Neutrophil (primary cell): ENCODE data around the gene SF3A2.

ENCODE experiments used
- H3K27ac ChIP-seq: fragments of 200-600 bp; sonication (generic); 2 replicates; pipeline ENCODE4 v1.5.1; 2016; ENCODE audit warnings: mild to moderate bottlenecking, moderate library complexity
- H3K27me3 ChIP-seq: fragments of 200-600 bp; sonication (generic); 2 replicates; pipeline ENCODE4 v1.6.0; 2016; ENCODE audit warnings: mild to moderate bottlenecking
- H3K36me3 ChIP-seq: fragments of 200-600 bp; sonication (generic); 2 replicates; pipeline ENCODE4 v1.5.1; 2017
- H3K4me1 ChIP-seq, 2 experiments: fragments of 200-600 bp in 1 of 2; sonication (generic) in 1 of 2; 1 replicate in 1 of 2; 2 replicates in 1 of 2; pipeline versions ENCODE4 v1.5.1 to v1.6.1; 2013 to 2016; ENCODE audit warnings: low read depth in 1 of 2, low read length in 1 of 2, mild to moderate bottlenecking in 1 of 2, moderate library complexity in 1 of 2; ENCODE audit not compliant: control insufficient read depth in 1 of 2, insufficient read depth in 1 of 2
- H3K4me3 ChIP-seq, 2 experiments: fragments of 200-600 bp in 1 of 2; sonication (generic) in 1 of 2; 1 replicate in 1 of 2; 2 replicates in 1 of 2; pipeline ENCODE4 v1.5.1; 2013 to 2016; ENCODE audit warnings: low read depth in 1 of 2, low read length in 1 of 2, mild to moderate bottlenecking in 1 of 2, moderate library complexity in 1 of 2
- H3K9me3 ChIP-seq: fragments of 200-600 bp; sonication (generic); 2 replicates; pipeline ENCODE4 v1.5.1; 2016
- TF ChIP-seq, protein P1 (sequence below): fragments of 200-600 bp; sonication (generic); IDR thresholded peaks from 2 replicates; pipeline ENCODE4 v1.5.1; 2016; ENCODE audit warnings: antibody characterized with exemption

The SF3A2 gene

DNA sequence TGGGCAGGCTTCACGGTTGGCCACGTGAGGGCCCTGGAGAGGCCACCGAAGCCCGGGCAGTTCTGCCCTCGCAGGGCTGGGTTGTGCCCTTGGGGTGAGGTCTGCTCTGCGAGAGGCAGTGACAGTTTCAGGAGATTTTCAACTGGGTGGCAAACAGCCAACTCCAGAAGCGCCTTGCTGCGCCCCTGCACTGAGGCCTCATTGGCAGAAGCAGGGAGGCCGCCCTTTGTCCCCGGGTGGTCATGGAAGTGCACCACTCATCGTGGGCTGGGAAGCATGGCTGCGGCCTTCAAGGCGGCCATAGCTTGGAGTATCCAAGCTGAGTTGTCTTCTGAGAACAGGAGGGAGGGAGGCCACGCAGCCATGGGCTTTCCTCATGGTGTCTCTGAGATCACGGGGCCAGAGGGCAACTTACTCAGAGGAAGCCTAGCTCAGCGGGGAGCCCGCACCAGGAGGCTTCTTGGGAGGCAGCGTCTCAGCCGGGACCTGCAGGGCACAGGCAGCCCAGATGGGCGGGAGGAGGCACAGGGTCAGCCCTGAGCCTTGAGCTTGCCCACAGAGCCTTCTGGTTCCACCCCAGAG is 15.3 kb upstream of the SF3A2 start:
- TF ChIP-seq, protein P1, sequence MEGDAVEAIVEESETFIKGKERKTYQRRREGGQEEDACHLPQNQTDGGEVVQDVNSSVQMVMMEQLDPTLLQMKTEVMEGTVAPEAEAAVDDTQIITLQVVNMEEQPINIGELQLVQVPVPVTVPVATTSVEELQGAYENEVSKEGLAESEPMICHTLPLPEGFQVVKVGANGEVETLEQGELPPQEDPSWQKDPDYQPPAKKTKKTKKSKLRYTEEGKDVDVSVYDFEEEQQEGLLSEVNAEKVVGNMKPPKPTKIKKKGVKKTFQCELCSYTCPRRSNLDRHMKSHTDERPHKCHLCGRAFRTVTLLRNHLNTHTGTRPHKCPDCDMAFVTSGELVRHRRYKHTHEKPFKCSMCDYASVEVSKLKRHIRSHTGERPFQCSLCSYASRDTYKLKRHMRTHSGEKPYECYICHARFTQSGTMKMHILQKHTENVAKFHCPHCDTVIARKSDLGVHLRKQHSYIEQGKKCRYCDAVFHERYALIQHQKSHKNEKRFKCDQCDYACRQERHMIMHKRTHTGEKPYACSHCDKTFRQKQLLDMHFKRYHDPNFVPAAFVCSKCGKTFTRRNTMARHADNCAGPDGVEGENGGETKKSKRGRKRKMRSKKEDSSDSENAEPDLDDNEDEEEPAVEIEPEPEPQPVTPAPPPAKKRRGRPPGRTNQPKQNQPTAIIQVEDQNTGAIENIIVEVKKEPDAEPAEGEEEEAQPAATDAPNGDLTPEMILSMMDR, result no peak
- H3K4me1 ChIP-seq, result no peaks in the 10 kb centered on the region
- no peaks in the 10 kb centered on the region for H3K9me3 ChIP-seq
- no peak overlapping the region for H3K27ac ChIP-seq
- H3K36me3 ChIP-seq, result peaks cover 93% of the 10 kb centered on the region
- no peaks in the 10 kb centered on the region for H3K27me3 ChIP-seq
- no peak overlapping the region for H3K4me3 ChIP-seq

DNA sequence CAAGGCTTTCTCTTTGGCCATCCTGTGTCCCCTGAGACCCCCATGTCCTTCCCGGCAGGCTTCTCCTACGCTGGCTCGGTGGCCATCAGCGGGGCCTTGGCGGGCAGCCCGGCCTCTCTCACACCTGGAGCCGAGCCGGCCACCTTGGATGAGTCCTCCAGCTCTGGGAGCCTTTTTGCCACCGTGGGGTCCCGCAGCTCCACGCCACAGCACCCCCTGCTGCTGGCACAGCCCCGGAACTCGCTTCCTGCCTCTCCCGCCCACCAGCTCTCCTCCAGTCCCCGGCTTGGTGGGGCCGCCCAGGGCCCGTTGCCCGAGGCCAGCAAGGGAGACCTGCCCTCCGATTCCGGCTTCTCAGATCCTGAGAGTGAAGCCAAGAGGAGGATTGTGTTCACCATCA is 14.7 kb upstream of the SF3A2 start:
- H3K4me1 ChIP-seq, result no peaks in the 10 kb centered on the region
- no peak overlapping the region for H3K4me3 ChIP-seq
- peaks cover 93% of the 10 kb centered on the region for H3K36me3 ChIP-seq
- H3K9me3 ChIP-seq, result no peaks in the 10 kb centered on the region
- no peaks in the 10 kb centered on the region for H3K27me3 ChIP-seq
- H3K27ac ChIP-seq, result no peak overlapping the region
- TF ChIP-seq, protein P1, result no peak

DNA sequence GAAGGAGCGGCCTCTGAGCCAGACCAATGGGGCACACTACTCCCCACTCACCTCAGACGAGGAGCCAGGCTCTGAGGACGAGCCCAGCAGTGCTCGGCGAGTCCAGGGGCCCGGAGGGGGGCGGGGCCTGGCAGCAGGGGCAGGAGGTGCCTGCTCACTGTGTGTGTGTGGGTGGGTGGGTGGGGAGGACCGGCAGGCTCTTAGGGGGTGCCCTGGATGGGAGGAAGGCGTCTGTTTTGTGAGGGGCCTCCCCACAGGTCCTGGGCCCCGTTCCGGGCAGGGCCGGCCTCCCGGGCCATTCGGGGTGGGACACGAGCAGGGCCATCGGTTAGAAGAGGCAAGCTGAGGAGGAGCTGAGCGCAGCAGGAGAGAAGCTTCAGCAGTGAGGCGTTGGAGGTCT is 13.2 kb upstream of the SF3A2 start:
- Histone ChIP-seq H3K27ac (no peak overlapping the region), H3K36me3 (peaks cover 95% of the 10 kb centered on the region), H3K4me3 (no peak overlapping the region), H3K4me1 (no peaks in the 10 kb centered on the region), H3K9me3 (no peaks in the 10 kb centered on the region), H3K27me3 (no peaks in the 10 kb centered on the region)
- TF ChIP-seq, protein P1, result no peak

DNA sequence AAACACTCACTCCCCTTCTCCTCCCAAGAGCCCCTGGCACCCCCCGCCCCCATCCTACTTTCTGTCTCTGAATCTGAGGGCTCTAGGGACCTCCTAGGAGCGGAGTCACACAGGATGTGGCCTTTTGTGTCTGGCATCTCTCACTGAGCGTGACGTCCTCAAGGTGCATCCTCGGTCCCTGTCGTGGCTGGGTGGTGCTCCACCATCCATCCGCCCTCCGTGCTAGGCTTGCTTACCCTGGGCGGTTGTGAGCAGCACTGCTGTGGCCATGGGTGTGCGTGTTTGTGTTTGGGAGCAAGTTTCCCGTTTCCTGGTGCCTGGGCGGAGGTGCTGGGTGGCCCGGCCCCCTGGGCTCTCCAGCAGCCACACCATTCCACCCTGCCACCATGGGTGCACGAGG is 12.7 kb upstream of the SF3A2 start:
- TF ChIP-seq, protein P1, result no peak
- H3K9me3 ChIP-seq, result no peaks in the 10 kb centered on the region
- no peaks in the 10 kb centered on the region for H3K4me1 ChIP-seq
- peaks cover 97% of the 10 kb centered on the region for H3K36me3 ChIP-seq
- no peaks in the 10 kb centered on the region for H3K27me3 ChIP-seq
- H3K27ac ChIP-seq, result no peak overlapping the region
- no peak overlapping the region for H3K4me3 ChIP-seq

DNA sequence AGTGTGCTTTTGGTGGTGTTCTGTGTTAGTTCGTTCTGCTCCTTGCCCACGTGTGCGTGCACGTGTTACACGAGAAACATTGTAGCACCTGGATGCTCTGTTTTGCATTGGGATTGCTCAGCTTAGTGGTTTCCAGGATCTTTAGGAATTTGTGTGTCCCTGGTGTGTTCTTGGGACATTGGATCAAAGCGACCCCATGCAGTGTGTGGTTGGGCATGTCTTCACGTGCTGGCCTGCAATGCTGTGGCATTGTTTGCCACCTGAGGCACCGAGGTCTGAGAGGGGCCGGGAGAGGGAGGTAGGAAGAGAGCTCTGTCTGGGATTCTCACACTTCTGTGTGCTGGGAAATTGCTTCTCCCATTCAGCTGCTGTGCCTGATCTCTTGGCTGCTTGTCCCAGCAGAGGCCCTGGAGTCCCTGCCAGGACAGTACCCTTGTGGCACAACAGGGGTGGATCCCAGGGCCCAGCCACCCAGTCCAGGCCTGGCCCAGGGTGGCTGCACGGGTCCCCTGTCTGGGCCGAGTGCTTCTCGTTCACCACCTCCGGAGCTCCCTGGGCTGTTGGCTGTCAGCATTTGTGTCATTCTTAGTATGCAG is 11.8 kb upstream of the SF3A2 start:
- TF ChIP-seq, protein P1, result no peak
- Histone ChIP-seq H3K27me3 (no peaks in the 10 kb centered on the region), H3K36me3 (peaks cover 97% of the 10 kb centered on the region)

More for the DNA sequence above, 11.8 kb upstream of the SF3A2 start:
- H3K9me3 ChIP-seq, result no peaks in the 10 kb centered on the region
- H3K27ac ChIP-seq, result no peak overlapping the region
- no peak overlapping the region for H3K4me3 ChIP-seq
- no peaks in the 10 kb centered on the region for H3K4me1 ChIP-seq
